ENCODE results near the gene SREBF2. TPM values are rescaled to one million over a fixed set of nuclear protein-coding genes. Genes with fewer than 3 reads are reported as not detected.

SREBF2 gene
- total RNA-seq, 1 donor from 2014 or later, result 44.2 TPM

DNA sequence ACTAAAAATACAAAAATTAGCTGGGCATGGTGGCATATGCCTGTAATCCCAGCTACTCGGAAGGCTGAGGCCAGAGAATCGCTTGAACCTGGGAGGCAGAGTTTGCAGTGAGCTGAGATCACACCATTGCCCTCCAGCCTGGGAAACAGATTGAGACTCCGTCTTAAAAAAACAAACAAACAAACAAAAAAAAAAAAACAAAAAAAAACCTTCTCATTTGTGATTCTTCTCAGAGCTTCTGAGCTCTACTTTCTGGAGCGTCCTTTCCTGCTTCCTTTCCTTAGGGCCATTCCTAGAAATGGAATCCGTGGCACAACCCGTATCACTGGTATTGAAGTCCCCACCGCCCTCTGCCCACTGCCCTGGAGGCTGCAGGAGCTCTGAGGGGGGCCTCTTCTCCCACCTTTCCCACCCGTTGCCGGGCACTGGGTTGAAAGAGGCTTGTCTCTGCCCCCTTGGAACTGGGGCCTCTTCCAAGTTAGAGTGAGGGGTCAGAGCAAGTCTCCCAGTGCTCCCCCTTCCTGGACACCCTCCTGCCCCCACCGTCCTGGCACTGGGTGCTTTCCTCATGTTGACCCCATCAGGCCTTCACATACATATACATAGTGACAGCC is 83.9 kb downstream of the SREBF2 start:
- H3K4me3 ChIP-seq (ENCODE audit: low read depth, low read length), result no peak overlapping the region
- TF ChIP-seq, protein P1, sequence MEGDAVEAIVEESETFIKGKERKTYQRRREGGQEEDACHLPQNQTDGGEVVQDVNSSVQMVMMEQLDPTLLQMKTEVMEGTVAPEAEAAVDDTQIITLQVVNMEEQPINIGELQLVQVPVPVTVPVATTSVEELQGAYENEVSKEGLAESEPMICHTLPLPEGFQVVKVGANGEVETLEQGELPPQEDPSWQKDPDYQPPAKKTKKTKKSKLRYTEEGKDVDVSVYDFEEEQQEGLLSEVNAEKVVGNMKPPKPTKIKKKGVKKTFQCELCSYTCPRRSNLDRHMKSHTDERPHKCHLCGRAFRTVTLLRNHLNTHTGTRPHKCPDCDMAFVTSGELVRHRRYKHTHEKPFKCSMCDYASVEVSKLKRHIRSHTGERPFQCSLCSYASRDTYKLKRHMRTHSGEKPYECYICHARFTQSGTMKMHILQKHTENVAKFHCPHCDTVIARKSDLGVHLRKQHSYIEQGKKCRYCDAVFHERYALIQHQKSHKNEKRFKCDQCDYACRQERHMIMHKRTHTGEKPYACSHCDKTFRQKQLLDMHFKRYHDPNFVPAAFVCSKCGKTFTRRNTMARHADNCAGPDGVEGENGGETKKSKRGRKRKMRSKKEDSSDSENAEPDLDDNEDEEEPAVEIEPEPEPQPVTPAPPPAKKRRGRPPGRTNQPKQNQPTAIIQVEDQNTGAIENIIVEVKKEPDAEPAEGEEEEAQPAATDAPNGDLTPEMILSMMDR (IDR thresholded peaks at IDR 0.05; ENCODE audit: insufficient read depth, low read length, severe bottlenecking), result no peak
- DNase-seq (ENCODE audit: low read depth) (no peak), FAIRE-seq (no peak)
- H3K27me3 ChIP-seq (ENCODE audit: control insufficient read depth, insufficient read depth, low read length), result peaks cover 34% of the 10 kb centered on the region
- H3K36me3 ChIP-seq (ENCODE audit: control insufficient read depth, insufficient read depth, low read length), result no peaks in the 10 kb centered on the region

DNA sequence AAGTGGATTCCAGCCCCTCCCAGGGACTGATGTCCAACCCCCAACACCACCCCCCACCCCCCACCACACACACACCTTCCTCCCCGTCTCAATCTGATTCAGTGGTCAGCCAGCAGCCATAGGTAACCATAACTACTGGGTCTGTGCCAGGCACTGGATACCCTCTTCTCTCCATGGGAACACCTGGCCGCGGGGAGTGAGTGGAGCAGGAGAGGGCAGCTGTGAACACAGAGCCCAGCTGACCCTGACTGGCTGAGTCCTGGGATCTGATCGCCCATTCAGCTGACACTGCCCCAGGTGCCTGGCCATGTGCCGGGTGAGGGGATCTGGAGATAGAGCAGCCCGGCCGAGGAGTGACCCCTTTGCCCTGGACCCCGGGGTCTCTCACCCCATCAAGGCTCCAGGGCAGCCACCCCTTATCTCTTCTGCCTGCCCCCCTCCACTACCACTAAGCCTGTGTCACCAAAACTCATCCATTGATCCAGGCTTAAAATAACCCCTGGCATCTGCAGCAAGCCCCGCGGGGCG is 84.5 kb downstream of the SREBF2 start:
- TF ChIP-seq, protein P1 (IDR thresholded peaks at IDR 0.05; ENCODE audit: insufficient read depth, low read length, severe bottlenecking), result no peak
- no peak overlapping the region for H3K4me3 ChIP-seq (ENCODE audit: low read depth, low read length)
- FAIRE-seq (no peak), DNase-seq (ENCODE audit: low read depth) (no peak)
- H3K36me3 ChIP-seq (ENCODE audit: control insufficient read depth, insufficient read depth, low read length), result no peaks in the 10 kb centered on the region
- peaks cover 30% of the 10 kb centered on the region for H3K27me3 ChIP-seq (ENCODE audit: control insufficient read depth, insufficient read depth, low read length)

DNA sequence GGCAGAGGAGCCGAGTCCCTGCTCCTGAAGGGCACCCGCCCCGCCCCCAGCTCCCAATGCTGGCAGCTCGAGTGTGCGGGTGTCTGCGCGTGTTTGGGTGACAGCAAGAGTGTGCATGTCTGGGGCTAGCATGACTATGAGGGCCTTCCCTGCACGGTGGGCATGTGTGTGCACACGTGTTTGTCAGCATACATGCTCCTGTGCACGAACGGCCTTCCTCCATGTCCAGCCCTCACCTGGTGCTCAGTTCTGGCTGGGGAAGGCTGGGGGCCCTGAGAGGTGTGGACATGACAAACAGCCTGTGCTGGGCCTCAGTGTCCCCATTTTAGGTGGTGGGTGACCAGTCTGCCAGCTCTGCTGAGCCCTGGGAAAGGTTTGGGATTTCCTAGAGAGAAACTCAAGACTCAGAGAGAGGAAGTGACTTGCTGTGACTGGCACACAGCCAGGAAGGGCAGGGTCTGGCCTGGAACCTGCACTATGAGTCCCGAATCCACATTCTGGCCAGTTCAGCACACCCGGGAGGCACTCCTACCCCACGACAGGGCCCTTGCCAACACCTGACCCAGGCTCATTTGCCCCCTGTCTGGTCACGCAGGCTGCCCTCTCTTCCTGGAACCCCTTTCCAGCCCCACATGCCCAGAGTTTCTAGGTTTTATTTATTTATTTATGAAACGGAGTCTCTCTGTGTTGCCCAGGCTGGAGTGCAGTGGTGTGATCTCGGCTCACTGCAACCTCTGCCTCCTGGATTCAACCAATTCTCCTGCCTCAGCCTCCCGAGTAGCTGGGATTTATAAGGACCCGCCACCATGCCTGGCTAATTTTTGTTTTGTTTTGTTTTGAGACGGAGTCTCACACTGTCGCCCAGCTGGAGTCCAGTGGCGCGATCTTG is 85.2 kb downstream of the SREBF2 start:
- peak; percentile 68 for DNase-seq (ENCODE audit: low read depth)
- no peak overlapping the region for H3K4me3 ChIP-seq (ENCODE audit: low read depth, low read length)
- no peaks in the 10 kb centered on the region for H3K36me3 ChIP-seq (ENCODE audit: control insufficient read depth, insufficient read depth, low read length)
- peak; percentile 77 for FAIRE-seq
- H3K27me3 ChIP-seq (ENCODE audit: control insufficient read depth, insufficient read depth, low read length), result peaks cover 23% of the 10 kb centered on the region
- TF ChIP-seq, protein P1 (IDR thresholded peaks at IDR 0.05; ENCODE audit: insufficient read depth, low read length, severe bottlenecking), result no peak

DNA sequence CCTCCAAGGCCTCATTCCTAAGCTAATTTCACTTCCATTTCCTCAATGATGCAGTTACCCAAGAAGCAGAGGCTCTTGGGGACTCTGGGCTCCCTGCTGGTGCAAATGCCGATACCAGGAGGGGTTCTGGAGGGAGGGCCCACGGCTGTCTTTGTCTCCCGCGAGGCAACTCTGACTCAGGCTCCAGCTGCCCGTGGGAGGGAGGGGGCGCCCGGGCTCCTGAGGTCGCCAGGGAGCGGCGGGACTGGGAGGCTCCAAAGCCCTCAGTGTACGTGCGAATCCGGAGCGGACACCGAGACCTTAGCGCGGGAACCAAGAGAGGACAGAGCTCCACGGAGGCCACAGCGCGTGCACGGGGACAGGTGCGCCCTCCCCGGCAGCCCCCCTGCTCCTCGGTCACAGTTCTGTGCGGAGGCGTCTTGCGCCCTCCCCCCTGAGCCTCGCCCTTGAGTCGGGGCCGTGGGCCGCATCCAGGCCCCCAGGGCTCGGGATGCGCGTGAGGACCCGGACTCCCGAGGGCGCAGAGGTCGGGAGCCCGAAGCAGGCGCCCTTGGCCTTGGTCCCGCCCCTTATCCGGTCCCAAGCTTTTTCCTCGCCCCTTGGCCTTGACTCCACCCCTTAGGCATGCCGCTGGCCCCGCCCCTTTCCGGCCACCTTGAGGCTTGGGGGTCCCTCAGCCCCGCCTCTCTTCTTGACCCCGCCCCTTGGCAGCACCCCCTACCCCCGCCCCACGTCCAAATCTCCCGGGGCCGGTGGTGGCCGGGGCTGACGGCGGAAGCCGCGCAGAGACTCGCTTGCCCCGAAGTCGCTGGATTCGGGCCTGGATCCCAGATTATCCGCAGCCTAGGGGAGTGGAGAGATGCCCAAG is 86.7 kb downstream of the SREBF2 start:
- peak overlapping the region; percentile 45 for H3K4me3 ChIP-seq (ENCODE audit: low read depth, low read length)
- DNase-seq (ENCODE audit: low read depth) (no peak), FAIRE-seq (no peak)
- peaks cover 15% of the 10 kb centered on the region for H3K27me3 ChIP-seq (ENCODE audit: control insufficient read depth, insufficient read depth, low read length)
- no peaks in the 10 kb centered on the region for H3K36me3 ChIP-seq (ENCODE audit: control insufficient read depth, insufficient read depth, low read length)
- TF ChIP-seq, protein P1 (IDR thresholded peaks at IDR 0.05; ENCODE audit: insufficient read depth, low read length, severe bottlenecking), result no peak

DNA sequence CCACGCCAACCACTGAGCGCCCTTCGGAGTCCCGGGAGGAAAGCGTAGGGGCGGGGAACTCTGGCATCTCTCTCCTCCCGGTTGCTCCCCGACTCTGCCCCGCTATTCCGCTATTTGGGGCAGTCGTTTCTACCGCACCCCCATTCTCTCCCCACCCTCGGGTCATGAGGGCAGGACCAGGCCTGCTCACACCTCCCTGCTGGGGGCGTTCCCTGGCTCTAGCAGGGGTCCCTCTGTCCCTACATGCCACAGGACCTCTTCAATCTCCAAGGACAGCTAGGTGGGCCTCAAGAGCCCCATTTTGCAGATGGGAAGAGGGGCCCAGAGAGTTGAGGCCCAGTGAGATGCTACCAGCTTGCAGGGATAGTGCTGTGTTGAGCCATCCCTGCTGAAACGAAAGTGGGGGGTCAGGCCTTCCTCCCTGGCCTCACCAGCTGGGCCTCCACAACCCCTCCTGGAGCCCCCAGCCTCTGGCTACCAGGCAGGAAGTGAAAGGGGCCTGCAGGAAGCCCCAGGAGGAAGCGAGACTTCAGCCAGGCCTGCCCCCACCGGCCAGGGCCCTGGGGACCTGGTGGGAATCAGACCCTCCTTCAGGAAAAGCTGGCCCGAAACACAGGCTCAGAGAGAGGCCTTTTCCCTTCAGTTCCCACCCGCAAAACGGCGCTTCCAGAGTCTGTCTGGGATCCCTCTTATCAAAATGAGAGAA is 87.5 kb downstream of the SREBF2 start:
- Histone ChIP-seq H3K27me3 (ENCODE audit: control insufficient read depth, insufficient read depth, low read length) (peaks cover 12% of the 10 kb centered on the region), H3K4me3 (ENCODE audit: low read depth, low read length) (peak overlapping the region; percentile 45), H3K36me3 (ENCODE audit: control insufficient read depth, insufficient read depth, low read length) (no peaks in the 10 kb centered on the region)
- FAIRE-seq (no peak), DNase-seq (ENCODE audit: low read depth) (no peak)
- TF ChIP-seq, protein P1 (IDR thresholded peaks at IDR 0.05; ENCODE audit: insufficient read depth, low read length, severe bottlenecking), result no peak

Measured in bronchial epithelial cell (primary cell).